HFFc6 (cell line): ENCODE results near the gene CST4. TPM values are rescaled to one million over a fixed set of nuclear protein-coding genes. Genes with fewer than 3 reads are reported as not detected.
"Not testable (repeated sequence)": the region's sequence is repeated elsewhere in the genome, so short reads cannot be mapped to it uniquely, and the experiment has no call there.

Experiments used
- DNase-seq: peaks from one replicate; pipeline ENCODE4 v3.0.0-alpha.2; 2018
- H3K27ac Mint-ChIP-seq: 2 replicates; pipeline ENCODE4 v1.8.0; 2020; ENCODE audit warnings: mild to moderate bottlenecking, mixed read lengths
- H3K27me3 Mint-ChIP-seq: 2 replicates; pipeline ENCODE4 v1.8.0; 2021; ENCODE audit warnings: mild to moderate bottlenecking, moderate library complexity, mixed read lengths; ENCODE audit not compliant: insufficient read depth
- H3K36me3 Mint-ChIP-seq: 2 replicates; pipeline ENCODE4 v1.8.0; 2021; ENCODE audit warnings: low read depth, mixed read lengths
- H3K4me1 Mint-ChIP-seq: 2 replicates; pipeline ENCODE4 v1.8.0; 2020; ENCODE audit warnings: low read depth, mixed read lengths
- H3K4me3 Mint-ChIP-seq: 2 replicates; pipeline ENCODE4 v1.8.0; 2020; ENCODE audit warnings: mild to moderate bottlenecking, moderate library complexity, mixed read lengths
- H3K9me3 Mint-ChIP-seq: 2 replicates; pipeline ENCODE4 v1.8.0; 2020; ENCODE audit warnings: mild to moderate bottlenecking, mixed read lengths
- CTCF ChIP-seq: fragments of 200-600 bp; sonication (generic); IDR thresholded peaks from 2 replicates; pipeline ENCODE4 v1.5.0; 2021; ENCODE audit warnings: antibody characterized with exemption, mild to moderate bottlenecking
- total RNA-seq, 6 experiments: library from RNA; stranded (reverse); fragmentation: NEBNext Ultra II Directional; extraction: Animal tissue kit (Norgen Biotek cat#: 25700); gene quantifications; 2 replicates in 1 of 6; 3 replicates in 5 of 6; pipeline ENCODE4 v1.2.3, GENCODE V29; 2021

Gene CST4
- total RNA-seq, 6 experiments from 2014 or later, result not detected

- no peaks in the 10 kb centered on the region; the same call in none of the 2 replicates for H3K27me3 Mint-ChIP-seq
- no peak for DNase-seq
- H3K4me3 Mint-ChIP-seq, result no peak overlapping the region
- H3K4me1 Mint-ChIP-seq, result peaks cover 40% of the 10 kb centered on the region
- H3K9me3 Mint-ChIP-seq, result no peaks in the 10 kb centered on the region
- no peak for TF ChIP-seq CTCF
- no peak overlapping the region for H3K27ac Mint-ChIP-seq
- H3K36me3 Mint-ChIP-seq, result no peaks in the 10 kb centered on the region
Observed at GRCh38 chr20:23687986-23688385, 852 bp downstream of the CST4 start.

GRCh38 chr20:23686046-23686750, 2.6 kb downstream of the CST4 start:
- no peaks in the 10 kb centered on the region; the same call in none of the 2 replicates for H3K27me3 Mint-ChIP-seq
- no peak overlapping the region for H3K27ac Mint-ChIP-seq
- H3K9me3 Mint-ChIP-seq, result no peaks in the 10 kb centered on the region
- H3K4me1 Mint-ChIP-seq, result peaks cover 31% of the 10 kb centered on the region
- TF ChIP-seq CTCF, result no peak
- H3K36me3 Mint-ChIP-seq, result no peaks in the 10 kb centered on the region
- no peak overlapping the region for H3K4me3 Mint-ChIP-seq
- no peak for DNase-seq

GRCh38 chr20:23685529-23685896, 3.3 kb downstream of the CST4 start:
- DNase-seq, H3K36me3 Mint-ChIP-seq, H3K9me3 Mint-ChIP-seq, H3K27ac Mint-ChIP-seq, H3K4me3 Mint-ChIP-seq, H3K27me3 Mint-ChIP-seq: not testable (repeated sequence)
- H3K4me1 Mint-ChIP-seq, result peaks cover 27% of the 10 kb centered on the region

GRCh38 chr20:23684261-23684660, 4.6 kb downstream of the CST4 start:
- DNase-seq, result no peak
- H3K4me1 Mint-ChIP-seq, result peaks cover 19% of the 10 kb centered on the region
- H3K27me3 Mint-ChIP-seq, result no peaks in the 10 kb centered on the region; the same call in none of the 2 replicates
- H3K27ac Mint-ChIP-seq, result no peak overlapping the region
- TF ChIP-seq CTCF, result no peak
- H3K4me3 Mint-ChIP-seq, result no peak overlapping the region
- no peaks in the 10 kb centered on the region for H3K36me3 Mint-ChIP-seq
- no peaks in the 10 kb centered on the region for H3K9me3 Mint-ChIP-seq

GRCh38 chr20:23683807-23684206, 5.0 kb downstream of the CST4 start:
- Mint-ChIP-seq H3K36me3 (no peaks in the 10 kb centered on the region), H3K4me1 (peaks cover 18% of the 10 kb centered on the region), H3K27me3 (no peaks in the 10 kb centered on the region; the same call in none of the 2 replicates)

More at GRCh38 chr20:23683807-23684206, 5.0 kb downstream of the CST4 start:
- TF ChIP-seq CTCF, result no peak
- no peak overlapping the region for H3K27ac Mint-ChIP-seq
- no peak for DNase-seq
- no peak overlapping the region for H3K4me3 Mint-ChIP-seq
- H3K9me3 Mint-ChIP-seq, result no peaks in the 10 kb centered on the region
